ENCODE results near the gene KLK7. TPM values are rescaled to one million over a fixed set of nuclear protein-coding genes. Genes with fewer than 3 reads are reported as not detected.

Gene KLK7
- total RNA-seq, 6 donors from 2014 or later = 0.30 to 1.1 TPM; not detected in 4

DNA sequence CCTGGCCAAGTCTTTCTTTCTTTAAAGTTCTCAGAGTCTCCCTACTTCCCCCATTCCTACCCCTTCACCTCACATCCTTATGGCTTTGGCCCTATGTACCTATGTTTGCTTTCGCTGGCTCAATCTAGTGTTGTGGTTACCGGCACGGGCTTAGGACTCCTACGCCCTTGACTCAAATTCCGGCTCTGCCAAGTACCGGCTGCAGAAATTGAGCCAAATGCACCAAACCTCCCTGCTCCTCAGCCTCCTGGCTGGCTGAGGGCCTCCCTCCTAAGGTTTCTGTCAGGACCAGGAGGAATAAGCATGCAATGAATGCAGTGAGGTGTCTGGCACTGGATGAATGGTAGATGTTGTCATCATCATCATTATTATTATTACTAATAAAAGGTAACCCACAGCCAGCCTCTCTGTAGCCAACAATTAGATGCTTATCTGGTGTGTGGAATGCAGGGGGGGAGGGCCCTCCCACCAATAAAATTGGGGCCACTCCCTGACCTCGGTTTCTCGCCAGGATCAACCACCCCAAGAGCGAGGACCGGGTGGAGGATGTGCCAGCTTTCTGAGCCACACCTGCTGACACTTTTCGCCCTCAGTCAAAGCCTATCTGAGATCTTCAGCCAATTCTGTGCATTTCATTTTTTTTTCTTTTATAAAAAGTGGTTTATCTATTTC lies 51.6 kb downstream of the KLK7 start:
- DNase-seq (no peak), ATAC-seq (ENCODE audit: low FRiP score in 2 of 2) (peak in 1 of 2 donors; percentile 65)
- Histone ChIP-seq H3K4me1 (no peaks in the 10 kb centered on the region), H3K27me3 (no peaks in the 10 kb centered on the region), H3K9me3 (no peaks in the 10 kb centered on the region), H3K27ac (no peak overlapping the region), H3K36me3 (no peaks in the 10 kb centered on the region), H3K4me3 (no peak overlapping the region)
- no peak for TF ChIP-seq POLR2A (IDR thresholded peaks at IDR 0.05)
- no peak for TF ChIP-seq POLR2AphosphoS5 (IDR thresholded peaks at IDR 0.05)
- no peak for TF ChIP-seq EP300 (IDR thresholded peaks at IDR 0.05)
- TF ChIP-seq, protein P1, sequence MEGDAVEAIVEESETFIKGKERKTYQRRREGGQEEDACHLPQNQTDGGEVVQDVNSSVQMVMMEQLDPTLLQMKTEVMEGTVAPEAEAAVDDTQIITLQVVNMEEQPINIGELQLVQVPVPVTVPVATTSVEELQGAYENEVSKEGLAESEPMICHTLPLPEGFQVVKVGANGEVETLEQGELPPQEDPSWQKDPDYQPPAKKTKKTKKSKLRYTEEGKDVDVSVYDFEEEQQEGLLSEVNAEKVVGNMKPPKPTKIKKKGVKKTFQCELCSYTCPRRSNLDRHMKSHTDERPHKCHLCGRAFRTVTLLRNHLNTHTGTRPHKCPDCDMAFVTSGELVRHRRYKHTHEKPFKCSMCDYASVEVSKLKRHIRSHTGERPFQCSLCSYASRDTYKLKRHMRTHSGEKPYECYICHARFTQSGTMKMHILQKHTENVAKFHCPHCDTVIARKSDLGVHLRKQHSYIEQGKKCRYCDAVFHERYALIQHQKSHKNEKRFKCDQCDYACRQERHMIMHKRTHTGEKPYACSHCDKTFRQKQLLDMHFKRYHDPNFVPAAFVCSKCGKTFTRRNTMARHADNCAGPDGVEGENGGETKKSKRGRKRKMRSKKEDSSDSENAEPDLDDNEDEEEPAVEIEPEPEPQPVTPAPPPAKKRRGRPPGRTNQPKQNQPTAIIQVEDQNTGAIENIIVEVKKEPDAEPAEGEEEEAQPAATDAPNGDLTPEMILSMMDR (IDR thresholded peaks at IDR 0.05) = no peak
- 78 to 79% methylated on average over 11 of the region's 11 CpGs for WGBS, 2 donors

DNA sequence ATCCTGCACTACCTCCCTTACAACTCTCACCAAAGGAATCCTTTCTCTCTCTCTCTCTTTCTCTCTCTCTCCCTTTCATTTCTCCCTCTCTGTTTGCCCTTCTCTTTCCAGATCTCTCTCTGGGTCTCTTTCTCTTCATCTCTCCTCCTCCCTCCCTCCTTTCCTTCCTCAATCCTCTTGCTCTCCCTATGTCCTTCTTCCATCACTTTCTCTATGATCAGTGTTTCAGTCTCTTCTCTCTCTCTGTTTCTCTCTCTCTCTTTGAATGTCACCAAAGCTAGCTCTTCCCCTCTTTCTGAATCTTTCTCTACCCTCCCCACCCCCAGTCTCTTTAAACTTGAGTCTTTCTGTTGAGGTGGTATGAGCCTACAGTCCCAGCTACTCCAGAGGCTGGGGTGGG lies 52.7 kb downstream of the KLK7 start:
- DNase-seq = no peak
- Histone ChIP-seq H3K9me3 (no peaks in the 10 kb centered on the region), H3K27me3 (no peaks in the 10 kb centered on the region), H3K4me3 (no peak overlapping the region), H3K27ac (no peak overlapping the region), H3K36me3 (no peaks in the 10 kb centered on the region), H3K4me1 (no peaks in the 10 kb centered on the region)
- no peak for TF ChIP-seq POLR2AphosphoS5 (IDR thresholded peaks at IDR 0.05)
- TF ChIP-seq POLR2A (IDR thresholded peaks at IDR 0.05) = no peak
- TF ChIP-seq EP300 (IDR thresholded peaks at IDR 0.05) = no peak
- TF ChIP-seq, protein P1 (IDR thresholded peaks at IDR 0.05) = no peak
- no peak for ATAC-seq (ENCODE audit: low FRiP score in 2 of 2)

DNA sequence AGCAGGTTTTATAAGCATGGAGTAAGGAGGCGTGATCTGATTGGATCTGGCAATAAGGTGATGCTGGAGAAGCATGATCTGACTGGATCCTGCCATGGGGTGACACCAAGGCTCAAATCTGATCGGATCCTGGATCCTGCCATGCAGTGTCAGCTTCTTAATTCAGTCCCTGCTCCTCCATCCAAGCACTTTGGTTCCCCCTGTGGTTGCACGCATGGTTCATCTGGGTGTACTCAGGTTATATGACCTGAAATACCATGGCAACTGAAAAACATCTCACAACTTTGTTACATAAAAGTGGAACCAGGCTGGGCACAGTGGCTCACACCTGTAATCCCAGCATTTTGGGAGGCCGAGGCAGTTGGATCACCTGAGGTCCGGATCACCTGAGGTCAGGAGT lies 54.9 kb downstream of the KLK7 start:
- H3K36me3 ChIP-seq = no peaks in the 10 kb centered on the region
- H3K27me3 ChIP-seq = no peaks in the 10 kb centered on the region
- ATAC-seq (ENCODE audit: low FRiP score in 2 of 2) = no peak
- DNase-seq = no peak
- TF ChIP-seq POLR2A (IDR thresholded peaks at IDR 0.05) (no peak), EP300 (IDR thresholded peaks at IDR 0.05) (no peak), POLR2AphosphoS5 (IDR thresholded peaks at IDR 0.05) (no peak)
- TF ChIP-seq, protein P1 (IDR thresholded peaks at IDR 0.05) = no peak
- no peak overlapping the region for H3K27ac ChIP-seq
- H3K4me1 ChIP-seq = no peaks in the 10 kb centered on the region
- 65 to 76% methylated on average over 2 to 5 of the region's 5 CpGs for WGBS, 2 donors
- H3K9me3 ChIP-seq = no peaks in the 10 kb centered on the region
- H3K4me3 ChIP-seq = no peak overlapping the region

Other genes starting within 250 kb of the KLK7 start
- gene GPR32, start 213.5 kb downstream of the KLK7 start, total RNA-seq = not detected
- not detected for gene ACP4, start 193.5 kb downstream of the KLK7 start, total RNA-seq
- 1 to 10 TPM in 3 of 6 donors, not detected in 3; 1.3 to 3.3 (median 2.0) TPM for gene KLK1, start 160.1 kb downstream of the KLK7 start, total RNA-seq
- not detected for gene KLK15, start 150.3 kb downstream of the KLK7 start, total RNA-seq
- gene KLK3, start 129.0 kb downstream of the KLK7 start, total RNA-seq = under 1 TPM in 1 of 6 donors, not detected in 5; 0.33 TPM
- not detected for gene KLK2, start 110.5 kb downstream of the KLK7 start, total RNA-seq
- not detected for gene KLK4, start 72.5 kb downstream of the KLK7 start, total RNA-seq
- under 1 TPM in 1 of 6 donors, not detected in 5; 0.74 TPM for gene KLK5, start 30.9 kb downstream of the KLK7 start, total RNA-seq
- gene KLK6, start 14.3 kb downstream of the KLK7 start, total RNA-seq = not detected
- not detected for gene KLK8, start 17.7 kb upstream of the KLK7 start, total RNA-seq
- 10 to 100 TPM in 3 of 6 donors, 1 to 10 TPM in 2, not detected in 1; 4.8 to 21.7 (median 18.6) TPM for gene KLK10, start 35.8 kb upstream of the KLK7 start, total RNA-seq
- 10 to 100 TPM; 13.3 to 37.7 (median 22.9) TPM for gene KLK11, start 42.7 kb upstream of the KLK7 start, total RNA-seq
- 1 to 10 TPM in 1 of 6 donors, under 1 TPM in 1, not detected in 4; 0.54 to 2.0 TPM for gene KLK12, start 51.1 kb upstream of the KLK7 start, total RNA-seq
- 10 to 100 TPM in 1 of 6 donors, 1 to 10 TPM in 1, under 1 TPM in 2, not detected in 2; 0.54 to 24.1 (median 1.9) TPM for gene KLK13, start 81.2 kb upstream of the KLK7 start, total RNA-seq
- gene KLK14, start 99.0 kb upstream of the KLK7 start, total RNA-seq = 1 to 10 TPM in 3 of 6 donors, not detected in 3; 1.2 to 2.1 (median 2.0) TPM
- 10 to 100 TPM in 5 of 6 donors, 1 to 10 TPM in 1; 9.5 to 23.0 (median 15.1) TPM for gene CTU1, start 124.5 kb upstream of the KLK7 start, total RNA-seq
- 10 to 100 TPM in 5 of 6 donors, 1 to 10 TPM in 1; 6.8 to 47.1 (median 24.6) TPM for gene SIGLEC9, start 141.0 kb upstream of the KLK7 start, total RNA-seq
- 10 to 100 TPM in 1 of 6 donors, 1 to 10 TPM in 5; 3.4 to 10.9 (median 8.1) TPM for gene SIGLEC7, start 158.4 kb upstream of the KLK7 start, total RNA-seq
- gene CD33, start 241.2 kb upstream of the KLK7 start, total RNA-seq = 10 to 100 TPM in 5 of 6 donors, 1 to 10 TPM in 1; 8.4 to 32.2 (median 21.6) TPM